SW480 (cell line): ENCODE data around the gene FBXO7.

Experiments
- DNase-seq: peaks from one replicate; pipeline ENCODE4 v3.0.0-alpha.2; 2016; ENCODE audit warnings: low spot score

Gene FBXO7

DNA sequence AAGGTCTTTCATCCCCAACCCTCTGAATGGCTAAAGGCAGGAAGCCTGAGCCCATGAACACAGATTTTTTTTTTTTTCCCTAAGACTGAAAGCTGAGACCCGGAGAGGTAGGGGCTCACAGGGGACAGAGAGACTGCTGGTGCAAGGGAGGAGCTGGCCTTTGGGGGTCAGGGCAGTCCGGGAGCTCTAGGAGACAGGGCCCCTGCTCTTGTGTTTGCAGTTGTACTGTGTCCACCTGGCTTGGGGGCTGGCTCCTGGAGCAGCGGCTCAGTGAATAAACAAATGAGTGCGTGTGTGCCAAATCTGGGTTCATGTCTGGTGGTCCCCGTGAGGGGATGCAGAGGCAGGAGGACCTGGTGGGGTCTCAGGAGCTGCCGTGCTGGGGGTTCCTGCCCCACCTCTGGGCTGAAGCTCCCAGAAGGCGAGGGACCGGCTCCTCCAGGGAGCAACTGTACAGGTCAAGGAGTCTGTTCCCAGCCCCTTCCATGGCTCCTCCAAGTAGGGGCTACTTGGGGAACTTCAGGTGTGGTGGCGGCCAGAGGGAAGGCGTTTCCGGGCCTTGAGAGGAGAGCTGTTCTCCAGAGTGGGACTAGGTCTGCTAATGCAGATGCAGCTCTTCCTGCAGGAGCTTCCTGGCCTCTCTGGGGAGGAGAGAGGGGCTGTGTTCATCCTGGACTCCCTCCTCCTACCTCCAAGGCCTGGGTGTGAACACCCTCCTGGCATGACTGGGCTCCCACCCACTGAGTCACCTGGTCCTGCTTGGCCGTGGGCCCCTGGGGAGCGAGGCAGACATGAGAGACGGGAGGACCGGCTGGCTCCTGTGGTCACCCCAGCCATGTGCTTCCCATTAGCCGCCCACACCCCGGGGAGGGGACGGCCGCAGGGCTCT is 57.6 kb downstream of the FBXO7 start:
- DNase-seq: peak; percentile 88

GRCh38 chr22:32532820-32533128 is 58.2 kb downstream of the FBXO7 start:
- DNase-seq: no peak

DNA sequence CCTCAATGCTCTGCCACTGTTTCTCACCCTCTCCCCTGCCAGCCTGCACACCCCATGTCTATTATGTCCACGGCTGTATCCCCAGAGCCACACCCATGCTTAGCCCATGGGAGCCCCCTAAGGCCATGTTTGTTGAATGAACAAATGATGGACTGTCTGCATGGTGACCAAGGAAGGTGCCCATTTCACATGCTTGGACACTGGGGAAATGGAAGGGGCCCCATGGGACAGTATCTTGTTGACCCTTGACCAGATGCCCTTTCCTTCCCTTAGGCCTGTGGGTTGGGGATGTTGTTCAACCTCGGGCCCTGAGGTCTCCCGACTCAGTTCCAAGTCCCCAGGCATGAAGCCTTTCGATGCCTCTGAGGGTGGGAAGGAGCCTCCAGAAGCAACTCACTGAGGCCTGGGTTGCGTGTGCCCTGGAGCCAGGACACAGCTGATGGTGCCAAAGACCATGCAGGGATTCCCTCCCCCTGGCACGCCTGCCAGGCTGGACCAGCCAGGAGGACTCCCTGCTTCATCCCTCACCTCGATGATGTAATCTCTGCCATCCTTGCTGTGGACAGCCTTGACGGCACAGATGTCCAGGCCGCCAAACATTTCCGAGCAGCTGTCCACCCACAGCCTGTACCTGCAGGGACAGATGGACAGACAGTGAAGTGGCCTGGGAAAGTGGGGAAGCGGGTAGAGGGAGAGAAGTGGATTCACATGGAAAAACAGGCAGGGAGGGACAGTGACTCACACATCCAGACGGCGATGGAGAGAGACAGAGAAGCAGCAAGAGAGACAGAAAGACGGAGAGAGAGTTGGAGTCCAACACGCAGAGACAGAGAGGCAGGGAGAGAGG is 58.9 kb downstream of the FBXO7 start:
- DNase-seq: peak; percentile 28

GRCh38 chr22:32534252-32535235 is 59.9 kb downstream of the FBXO7 start:
- peak; percentile 34 for DNase-seq

- no peak for DNase-seq
Measured at GRCh38 chr22:32535531-32536190, 61.0 kb downstream of the FBXO7 start.

GRCh38 chr22:32536352-32536751 is 61.7 kb downstream of the FBXO7 start:
- no peak for DNase-seq

GRCh38 chr22:32538521-32538920 is 63.9 kb downstream of the FBXO7 start:
- DNase-seq: no peak

GRCh38 chr22:32539631-32540421 is 65.2 kb downstream of the FBXO7 start:
- peak; percentile 76 for DNase-seq

DNA sequence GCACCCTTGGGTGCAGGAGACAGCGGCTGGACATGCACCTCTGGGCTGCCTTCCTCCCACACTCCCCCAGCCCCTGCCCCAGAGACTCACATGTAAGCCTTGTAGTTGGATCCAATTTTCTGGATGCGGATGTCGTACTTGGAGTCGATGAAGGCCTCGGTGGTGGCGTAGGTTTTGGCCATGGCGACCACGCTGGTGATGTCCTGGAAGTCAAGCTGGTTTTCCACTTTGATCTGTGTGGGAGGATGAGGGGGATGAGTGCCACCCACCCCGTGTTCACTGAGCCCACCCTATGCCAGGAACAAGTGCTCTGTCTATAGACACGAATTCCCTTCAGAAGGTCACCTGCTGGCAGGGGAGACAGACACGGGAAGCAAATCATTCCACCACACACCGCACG is 66.9 kb downstream of the FBXO7 start:
- no peak for DNase-seq

GRCh38 chr22:32542066-32542676 is 67.6 kb downstream of the FBXO7 start:
- no peak for DNase-seq

GRCh38 chr22:32542677-32543357 is 68.2 kb downstream of the FBXO7 start:
- DNase-seq: no peak

DNA sequence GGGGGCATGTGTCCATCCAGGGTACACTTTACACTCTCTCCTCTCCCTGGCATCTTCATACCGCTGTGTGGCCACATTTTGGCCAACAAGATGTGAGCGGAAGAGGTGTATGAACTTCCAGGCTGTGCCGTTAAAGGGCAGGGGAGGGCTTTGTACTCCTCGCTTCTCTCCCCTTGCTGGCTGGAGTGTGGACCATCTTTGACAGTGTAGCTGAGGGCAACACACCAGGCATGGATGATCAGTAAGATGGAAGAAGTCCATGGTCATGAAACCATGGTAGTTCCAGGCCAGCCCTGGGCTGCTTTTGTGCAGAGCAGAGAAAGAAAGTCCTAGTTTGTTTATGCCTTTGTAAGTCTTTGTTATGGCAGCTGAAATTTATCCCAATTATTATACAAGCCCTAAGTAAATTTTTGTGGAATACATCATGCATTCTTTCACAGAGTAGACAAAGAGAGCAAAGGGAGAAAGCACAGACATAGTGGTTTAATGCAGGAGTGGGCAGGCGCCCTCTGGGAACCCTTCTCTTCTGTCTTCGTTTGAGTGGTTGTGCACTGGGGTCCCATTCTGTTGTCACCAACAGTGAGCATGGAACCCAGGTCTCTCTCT is 70.4 kb downstream of the FBXO7 start:
- DNase-seq: no peak

DNA sequence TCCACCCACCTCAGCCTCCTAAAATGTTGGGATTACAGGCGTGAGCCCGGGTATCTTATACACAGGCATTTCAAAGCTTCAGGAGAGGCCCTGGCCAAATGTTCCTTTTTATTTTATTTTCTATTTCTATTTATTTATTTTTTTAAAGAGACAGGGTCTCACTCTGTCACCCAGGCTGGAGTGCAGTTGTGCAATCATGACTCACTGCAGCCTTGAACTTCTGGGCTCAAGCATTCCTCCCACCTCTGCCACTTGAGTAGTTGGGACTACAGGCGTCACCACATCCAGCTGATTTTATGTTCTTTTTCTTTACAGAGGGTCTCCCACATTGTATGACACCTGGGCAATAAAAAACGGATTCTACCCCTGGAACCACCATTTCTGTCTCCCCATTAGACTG is 71.2 kb downstream of the FBXO7 start:
- no peak for DNase-seq

DNA sequence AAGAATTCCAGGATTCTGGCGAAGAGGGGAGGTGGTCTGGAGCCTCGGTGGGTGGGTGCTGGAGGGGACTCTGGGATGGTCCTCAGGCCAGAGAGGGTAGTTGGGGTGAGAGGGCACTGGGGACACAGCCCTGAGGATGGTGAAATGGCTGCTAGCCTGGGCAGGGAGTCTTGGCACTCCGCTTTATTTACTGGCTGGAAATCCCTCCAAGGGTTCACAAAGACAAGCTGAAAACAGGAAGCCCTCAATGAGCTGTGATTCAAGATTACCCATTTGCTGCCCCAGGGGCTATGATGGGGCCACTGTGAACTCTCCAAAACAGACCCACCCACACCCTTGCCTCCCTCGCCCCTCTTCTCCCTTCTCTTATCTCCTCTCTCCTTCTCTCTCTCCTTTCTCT is 71.9 kb downstream of the FBXO7 start:
- DNase-seq: no peak

DNA sequence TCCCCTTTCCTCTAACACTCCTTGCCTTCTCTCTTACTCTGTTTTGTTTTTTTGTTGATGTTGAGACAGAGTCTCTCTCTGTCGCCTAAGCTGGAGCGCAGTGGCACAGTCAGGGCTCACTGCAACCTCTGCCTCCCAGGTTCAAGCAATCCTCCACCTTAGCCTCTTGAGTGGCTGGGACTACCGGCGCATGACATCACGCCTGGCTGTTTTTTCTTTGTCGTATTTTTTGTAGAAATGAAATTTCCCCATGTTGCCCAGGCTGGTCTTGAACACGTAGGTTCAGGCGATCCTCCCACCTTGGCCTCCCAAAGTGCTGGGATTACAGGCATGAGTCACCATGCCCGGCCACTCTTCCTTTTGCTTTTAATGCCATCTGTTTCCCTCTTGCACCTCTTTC is 72.3 kb downstream of the FBXO7 start:
- no peak for DNase-seq

DNA sequence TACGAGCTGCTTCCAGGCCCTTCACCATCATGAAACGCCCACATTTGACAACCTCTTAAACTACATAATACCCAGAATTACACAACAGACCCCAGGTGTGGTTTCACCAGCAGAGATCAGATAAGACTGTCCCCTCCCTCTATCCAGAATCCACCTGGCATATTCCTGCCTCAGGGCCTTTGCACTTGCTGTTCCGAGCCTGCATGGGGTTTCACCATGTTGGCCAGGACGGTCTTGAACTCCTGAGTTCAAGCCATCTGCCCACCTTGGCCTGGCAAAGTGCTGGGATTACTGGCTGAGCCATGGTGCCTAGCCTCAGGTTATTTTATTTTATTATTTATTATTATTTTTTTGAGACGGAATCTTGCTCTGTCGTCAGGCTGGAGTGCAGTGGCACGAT is 73.4 kb downstream of the FBXO7 start:
- DNase-seq: no peak
